ENCODE results near the gene GPR160.

GPR160 gene

DNA sequence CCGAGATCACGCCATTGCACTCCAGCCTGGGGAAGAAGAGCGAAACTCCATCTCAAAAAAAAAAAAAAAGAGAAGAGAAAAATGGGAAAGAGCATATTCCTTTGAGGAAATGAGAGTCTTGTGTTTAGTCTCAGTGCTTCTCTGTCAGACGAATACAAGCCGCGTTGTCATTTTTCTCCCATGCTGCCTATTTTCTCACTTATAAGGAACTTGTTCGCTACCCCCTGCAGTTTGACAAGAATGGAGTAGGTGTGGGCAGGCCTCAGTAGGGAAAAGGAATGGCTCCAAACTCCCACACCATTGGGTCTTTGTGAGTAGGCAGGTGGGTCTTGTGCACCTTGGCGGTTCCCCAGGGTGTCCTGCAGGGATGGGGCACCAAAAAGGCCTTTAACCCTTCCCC lies 6.5 kb downstream of the GPR160 start:
- no peak for DNase-seq (ENCODE audit: low read depth in 1 of 2, low spot score in 1 of 2)

DNA sequence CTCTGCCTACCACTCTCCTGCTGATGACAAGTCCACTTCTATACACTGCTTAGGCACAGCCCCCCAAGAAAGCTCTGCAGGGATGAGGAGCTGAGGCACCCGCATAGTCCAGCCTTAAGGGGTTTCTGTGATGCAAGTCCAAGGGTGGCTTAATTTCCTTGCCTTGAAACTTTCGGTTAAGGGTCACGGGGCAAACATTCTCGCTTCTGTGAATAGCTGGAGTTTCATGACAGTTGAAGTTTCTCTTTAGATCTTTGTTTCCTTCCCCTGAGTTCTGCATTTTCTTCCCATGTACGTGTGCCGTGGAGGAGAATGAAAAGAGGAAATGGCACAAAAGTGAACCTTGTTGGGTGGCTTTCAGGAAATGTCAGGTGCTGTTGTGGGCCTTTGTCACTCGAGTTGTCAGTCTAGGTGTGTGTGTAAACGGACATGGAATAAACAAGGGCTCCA lies 7.0 kb downstream of the GPR160 start:
- DNase-seq (ENCODE audit: low read depth in 1 of 2, low spot score in 1 of 2): peak in 1 of 2 experiments; percentile 49
- TF ChIP-seq JUND (IDR thresholded peaks at IDR 0.05; ENCODE audit: low read depth): no peak
- in situ Hi-C loops (cut with HindIII; ENCODE audit: low pct_unique_long_range_greater_than_20kb, low sequenced_read_pairs): no loop called here

More for the DNA sequence above, 6.5 kb downstream of the GPR160 start:
- TF ChIP-seq JUND (IDR thresholded peaks at IDR 0.05; ENCODE audit: low read depth): no peak
- in situ Hi-C loops (cut with HindIII; ENCODE audit: low pct_unique_long_range_greater_than_20kb, low sequenced_read_pairs): no loop called here

DNA sequence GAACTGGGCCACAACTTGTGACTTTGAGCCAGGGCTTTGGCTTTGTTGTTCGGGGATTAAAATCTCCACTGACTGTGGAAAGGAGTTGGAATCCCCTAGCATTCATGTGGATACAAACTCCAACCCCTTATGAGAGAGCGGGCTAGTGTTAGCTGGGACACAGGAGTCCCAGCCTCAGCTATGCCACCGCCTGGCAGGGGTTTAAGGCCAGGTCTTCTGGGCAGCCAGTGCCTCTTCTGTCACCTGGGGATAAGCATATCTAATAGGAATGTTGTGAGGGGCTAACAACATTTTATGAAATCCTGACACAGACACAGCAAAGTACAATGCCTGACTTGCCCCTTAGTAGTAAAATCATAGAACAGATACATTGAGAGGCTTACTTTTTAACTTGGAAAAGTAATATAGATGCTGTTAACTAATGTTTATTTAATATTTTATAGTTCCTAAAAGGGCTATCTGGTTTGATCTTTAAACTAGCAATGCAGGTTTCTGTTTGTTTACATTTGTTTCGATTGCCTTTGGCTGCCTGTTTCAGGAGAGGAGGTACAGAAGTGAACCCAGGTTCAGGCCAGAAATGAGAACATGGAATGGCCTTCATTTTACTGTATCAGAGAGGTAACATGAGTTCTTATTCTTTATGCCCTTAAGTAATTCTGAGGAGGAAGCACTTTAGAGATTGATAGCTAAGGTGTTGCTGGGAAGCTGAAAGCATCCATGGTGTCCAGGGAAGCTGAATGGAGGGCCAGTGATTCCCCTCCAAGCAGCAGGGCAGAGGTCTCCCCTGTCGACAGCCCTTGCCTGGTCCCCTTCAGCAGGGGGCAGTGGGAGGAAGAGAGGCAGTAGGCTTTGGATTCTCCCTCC lies 8.7 kb downstream of the GPR160 start:
- in situ Hi-C loops (cut with HindIII; ENCODE audit: low pct_unique_long_range_greater_than_20kb, low sequenced_read_pairs): no loop called here
- TF ChIP-seq JUND (IDR thresholded peaks at IDR 0.05; ENCODE audit: low read depth): peak; percentile 73; the same call in 1 of the 2 replicates
- peak; percentile 73 to 76 for DNase-seq (ENCODE audit: low read depth in 1 of 2, low spot score in 1 of 2)

DNA sequence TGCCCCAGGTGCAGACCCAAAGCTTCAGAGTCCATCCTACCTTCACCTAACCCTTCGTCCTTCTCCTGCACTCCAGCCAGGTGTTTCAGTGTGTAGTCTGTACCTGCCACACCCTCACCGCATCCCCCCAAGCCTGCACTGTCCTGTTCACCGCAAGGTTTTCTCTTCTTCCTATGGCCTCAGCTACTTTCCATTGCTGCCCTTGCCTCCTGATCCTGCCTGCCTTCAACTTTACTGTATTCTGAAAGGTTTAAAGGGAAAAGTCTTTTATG lies 9.3 kb downstream of the GPR160 start:
- no peak for TF ChIP-seq JUND (IDR thresholded peaks at IDR 0.05; ENCODE audit: low read depth)
- no peak for DNase-seq (ENCODE audit: low read depth in 1 of 2, low spot score in 1 of 2)
- in situ Hi-C loops (cut with HindIII; ENCODE audit: low pct_unique_long_range_greater_than_20kb, low sequenced_read_pairs): no loop called here

DNA sequence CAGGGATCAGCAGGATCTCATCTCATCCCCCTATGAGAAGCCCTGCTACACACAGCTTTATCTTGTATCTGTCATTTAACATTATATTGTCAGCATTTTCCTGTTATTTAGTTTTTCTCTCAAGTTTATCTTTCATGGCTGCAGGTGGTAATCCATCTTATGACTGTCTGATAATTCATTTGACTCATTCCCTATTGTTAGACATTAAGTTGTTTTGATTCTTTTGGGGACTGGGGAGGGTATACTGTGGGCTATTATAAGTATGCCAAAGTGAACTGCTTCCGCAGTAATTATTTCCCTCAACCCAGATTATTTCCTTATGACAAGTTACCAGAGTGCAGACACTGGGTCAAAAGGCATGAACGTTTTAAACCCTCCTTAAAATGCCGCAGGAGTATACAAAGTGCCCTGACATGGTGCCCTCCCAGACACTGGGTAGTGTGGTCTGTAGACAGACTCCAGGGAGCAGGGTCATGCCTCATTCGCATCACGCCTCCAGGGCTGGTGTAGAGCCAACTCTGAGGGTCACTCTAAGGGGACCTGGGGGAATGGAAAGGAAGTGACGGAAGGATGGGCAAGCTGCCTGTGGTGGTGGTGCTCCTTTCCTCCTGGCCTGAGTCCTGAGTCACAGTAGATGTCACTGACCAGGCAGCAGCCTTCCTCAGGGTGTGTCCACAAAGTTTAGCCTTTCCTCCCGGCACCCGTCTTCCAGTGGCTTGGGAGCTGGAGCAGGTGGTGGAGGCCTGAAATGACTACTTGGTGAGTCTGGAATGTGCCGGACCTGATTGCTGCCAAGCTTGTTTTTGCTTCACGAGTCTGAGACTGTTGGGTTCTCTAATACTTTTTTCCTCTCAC lies 11.6 kb downstream of the GPR160 start:
- in situ Hi-C loops (cut with HindIII; ENCODE audit: low pct_unique_long_range_greater_than_20kb, low sequenced_read_pairs): no loop called here
- DNase-seq (ENCODE audit: low read depth in 1 of 2, low spot score in 1 of 2): peak in 1 of 2 experiments; percentile 86
- no peak for TF ChIP-seq JUND (IDR thresholded peaks at IDR 0.05; ENCODE audit: low read depth)

DNA sequence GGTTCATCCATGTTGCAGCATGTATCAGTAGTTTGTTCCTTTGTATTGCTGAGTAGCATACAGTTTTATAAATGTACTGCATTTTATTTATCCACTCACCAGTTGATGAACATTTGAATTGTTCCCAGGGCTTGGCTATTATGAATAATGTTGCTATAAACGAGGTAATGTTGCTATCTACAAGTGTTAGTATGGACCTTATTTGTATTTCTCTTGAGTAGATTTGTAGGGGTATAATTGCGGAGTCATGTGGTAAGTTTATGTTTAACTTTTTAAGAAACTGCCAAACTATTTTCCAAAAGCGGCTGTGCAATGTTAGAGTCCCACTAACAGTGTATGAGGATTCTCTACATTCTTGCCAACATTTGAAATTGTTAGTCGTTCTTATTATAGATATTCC lies 13.0 kb downstream of the GPR160 start:
- in situ Hi-C loops (cut with HindIII; ENCODE audit: low pct_unique_long_range_greater_than_20kb, low sequenced_read_pairs): no loop called here

DNA sequence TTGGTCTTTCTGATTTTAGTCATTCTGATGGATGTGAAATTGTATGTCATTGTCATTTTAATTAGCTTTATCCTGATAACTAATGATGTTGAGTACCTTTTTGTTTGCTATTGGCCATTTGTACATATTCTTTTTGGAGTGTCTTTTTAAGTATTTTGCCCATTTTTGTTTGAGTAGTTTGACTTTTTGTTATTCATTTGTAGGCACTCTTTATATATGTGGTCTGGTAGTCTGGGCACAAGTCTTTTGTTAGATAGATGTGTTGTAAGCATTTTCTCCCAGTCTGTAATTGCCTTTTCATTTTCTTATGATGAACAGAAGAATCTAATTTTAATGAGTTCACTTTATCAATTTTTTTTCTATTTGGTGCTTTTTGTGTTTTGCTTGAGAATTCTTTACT lies 14.6 kb downstream of the GPR160 start:
- no peak for DNase-seq (ENCODE audit: low read depth in 1 of 2, low spot score in 1 of 2)
- in situ Hi-C loops (cut with HindIII; ENCODE audit: low pct_unique_long_range_greater_than_20kb, low sequenced_read_pairs): no loop called here
- TF ChIP-seq JUND (IDR thresholded peaks at IDR 0.05; ENCODE audit: low read depth): no peak

More for the DNA sequence above, 13.0 kb downstream of the GPR160 start:
- no peak for TF ChIP-seq JUND (IDR thresholded peaks at IDR 0.05; ENCODE audit: low read depth)
- DNase-seq (ENCODE audit: low read depth in 1 of 2, low spot score in 1 of 2): no peak

DNA sequence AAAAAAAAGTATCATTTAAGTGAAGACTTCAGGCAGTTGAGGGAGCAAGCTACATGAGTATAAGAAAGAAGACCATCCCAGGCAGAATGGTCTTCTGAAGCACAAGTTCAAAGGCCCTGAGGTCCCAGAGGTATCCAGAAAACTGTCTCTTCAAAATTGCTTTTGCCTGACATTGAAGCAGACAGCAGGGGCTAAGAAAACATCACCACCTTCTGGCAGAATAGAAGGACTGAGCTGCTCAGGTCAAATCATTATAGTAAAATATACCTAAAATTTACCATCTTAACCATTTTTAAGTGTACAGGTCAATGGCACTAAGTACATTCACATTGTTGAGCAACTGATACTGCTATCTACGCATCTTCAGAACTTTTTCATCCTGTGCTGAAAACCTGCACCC lies 16.4 kb downstream of the GPR160 start:
- no peak for TF ChIP-seq JUND (IDR thresholded peaks at IDR 0.05; ENCODE audit: low read depth)
- in situ Hi-C loops (cut with HindIII; ENCODE audit: low pct_unique_long_range_greater_than_20kb, low sequenced_read_pairs): no loop called here
- peak in 1 of 2 experiments; percentile 66 for DNase-seq (ENCODE audit: low read depth in 1 of 2, low spot score in 1 of 2)

DNA sequence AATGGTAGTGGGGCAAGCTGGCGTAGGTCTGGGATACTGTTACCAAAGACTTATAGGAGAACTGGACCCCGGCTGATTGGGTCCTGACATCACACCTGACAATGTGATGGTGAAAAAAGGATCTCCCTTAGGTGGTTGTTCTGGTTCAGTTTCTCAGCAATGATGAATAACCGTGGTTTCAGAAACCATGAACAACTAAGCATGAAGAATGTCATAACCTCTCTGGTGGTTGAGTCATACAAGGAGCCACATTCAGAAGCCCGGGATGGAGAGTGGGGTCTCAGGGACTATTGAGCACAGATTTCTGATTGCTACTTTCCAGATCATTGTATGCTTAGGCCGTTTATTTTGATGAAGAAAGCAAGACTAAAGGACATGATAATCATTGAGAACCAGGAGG lies 17.4 kb downstream of the GPR160 start:
- DNase-seq (ENCODE audit: low read depth in 1 of 2, low spot score in 1 of 2): no peak
- no peak for TF ChIP-seq JUND (IDR thresholded peaks at IDR 0.05; ENCODE audit: low read depth)
- in situ Hi-C loops (cut with HindIII; ENCODE audit: low pct_unique_long_range_greater_than_20kb, low sequenced_read_pairs): no loop called here

DNA sequence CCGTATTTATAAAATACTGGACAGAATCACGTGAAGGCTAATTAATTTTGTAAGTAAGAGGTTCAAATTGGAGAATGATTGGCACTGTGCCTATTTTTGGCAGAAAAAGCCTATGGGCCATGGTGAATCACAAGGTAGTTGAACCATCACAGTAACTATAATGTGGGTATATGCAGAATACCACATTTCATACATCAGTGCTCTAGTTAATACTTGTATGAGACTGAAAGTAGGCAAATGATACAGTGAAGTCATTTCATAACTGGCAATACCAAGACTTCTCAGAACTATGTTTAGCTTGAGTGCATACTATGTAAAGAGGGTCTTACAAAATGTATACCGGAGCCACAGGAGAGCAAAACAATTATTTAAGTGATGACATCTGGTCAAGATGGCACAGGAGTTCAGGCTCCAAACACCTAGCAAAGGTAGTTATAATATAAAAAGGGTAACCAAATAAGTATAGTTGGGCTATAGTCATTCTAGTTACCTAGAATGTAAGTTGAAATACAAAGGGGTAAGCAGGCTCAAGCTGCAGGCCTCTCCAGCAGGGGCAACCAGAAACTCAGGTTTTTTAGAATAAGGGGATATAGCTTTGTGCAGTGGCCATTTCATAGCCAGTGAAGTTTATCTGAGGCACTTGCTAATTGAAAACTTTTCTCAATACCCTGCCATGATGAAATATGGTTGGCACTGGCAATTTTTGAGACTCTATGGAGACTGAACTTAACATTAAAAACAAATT lies 19.1 kb downstream of the GPR160 start:
- in situ Hi-C loops (cut with HindIII; ENCODE audit: low pct_unique_long_range_greater_than_20kb, low sequenced_read_pairs): no loop called here
- TF ChIP-seq JUND (IDR thresholded peaks at IDR 0.05; ENCODE audit: low read depth): no peak
- DNase-seq (ENCODE audit: low read depth in 1 of 2, low spot score in 1 of 2): no peak

DNA sequence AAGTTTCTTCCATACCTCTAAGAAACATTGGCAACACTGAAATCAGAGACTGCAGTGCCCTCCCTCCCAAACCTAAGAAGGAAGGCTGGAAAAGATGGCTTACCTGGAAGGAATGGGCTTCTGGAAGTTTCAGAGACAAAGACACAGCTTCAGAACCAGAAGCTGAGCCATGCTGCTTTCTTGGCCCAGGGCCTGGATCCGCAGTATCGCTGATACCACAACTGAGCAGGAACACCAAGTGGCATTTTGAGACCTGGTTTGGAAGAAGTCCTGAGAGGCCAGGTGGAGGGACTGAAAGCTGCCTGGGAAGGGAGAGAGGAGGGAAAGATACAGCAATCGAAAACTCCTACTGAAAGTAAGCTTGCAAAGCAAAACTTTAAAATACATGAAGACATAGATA lies 19.8 kb downstream of the GPR160 start:
- in situ Hi-C loops (cut with HindIII; ENCODE audit: low pct_unique_long_range_greater_than_20kb, low sequenced_read_pairs): no loop called here
- TF ChIP-seq JUND (IDR thresholded peaks at IDR 0.05; ENCODE audit: low read depth): no peak
- DNase-seq (ENCODE audit: low read depth in 1 of 2, low spot score in 1 of 2): no peak

DNA sequence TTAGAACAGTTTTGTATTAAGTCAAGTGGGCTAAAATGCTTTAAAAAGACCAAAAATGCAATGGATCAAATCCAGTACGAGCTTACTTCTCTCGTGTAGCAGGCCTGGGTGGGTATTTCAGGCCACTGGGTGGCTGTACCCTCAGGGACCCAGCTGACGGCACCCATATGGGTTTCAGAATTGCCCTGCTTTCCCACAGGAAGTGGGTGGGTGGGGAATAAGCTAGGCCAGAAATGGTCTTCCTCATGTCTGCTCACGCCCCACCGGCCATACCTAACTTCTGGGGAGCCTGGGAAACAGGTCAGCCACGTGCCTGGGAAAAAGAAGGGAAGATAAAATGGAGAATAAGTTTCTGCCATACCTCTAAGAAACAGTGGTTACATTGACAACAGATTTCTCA lies 20.3 kb downstream of the GPR160 start:
- in situ Hi-C loops (cut with HindIII; ENCODE audit: low pct_unique_long_range_greater_than_20kb, low sequenced_read_pairs): no loop called here
- no peak for TF ChIP-seq JUND (IDR thresholded peaks at IDR 0.05; ENCODE audit: low read depth)
- DNase-seq (ENCODE audit: low read depth in 1 of 2, low spot score in 1 of 2): no peak

All from T47D (cell line).